ENCODE results near the gene PAOX.

- no peak for TF ChIP-seq CTCF (IDR thresholded peaks at IDR 0.05; ENCODE audit: low read length)
- no peak for TF ChIP-seq EZH2 (IDR thresholded peaks at IDR 0.05; ENCODE audit: borderline replicate concordance, low read length)
Measured at GRCh38 chr10:133385214-133385613, 6.2 kb downstream of the PAOX start.
